ENCODE measurements around the gene BMPR1A. TPM values are rescaled to one million over a fixed set of nuclear protein-coding genes. Genes with fewer than 3 reads are reported as not detected.

The BMPR1A gene
- total and polyA plus RNA-seq, 2 of the 13 experiments (the other 11 are each of a cell fraction or from before 2014, with no cell fraction given): 17.8 to 44.2 TPM

- Histone ChIP-seq H3K27me3 (ENCODE audit: control insufficient read depth in 1 of 2, insufficient read depth in 2 of 2, low read length in 2 of 2) (peaks cover 5 to 45% of the 10 kb centered on the region in 2 experiments; a peak in 4 of 5 replicates), H2AFZ (ENCODE audit: low read length) (no peak overlapping the region), H3K4me3 (replicated peaks in 1 of 3; ENCODE audit: insufficient read depth in 1 of 3, low read depth in 2 of 3, low read length in 3 of 3) (no peak overlapping the region; a peak in 1 of 6 replicates), H3K27ac (ENCODE audit: extremely low read length, insufficient read depth, low read length) (no peak overlapping the region), H3K79me2 (ENCODE audit: insufficient read depth, low read length) (no peaks in the 10 kb centered on the region), H4K20me1 (ENCODE audit: insufficient read depth, low read length) (no peaks in the 10 kb centered on the region), H3K9ac (ENCODE audit: insufficient read depth, low read depth, low read length) (no peak overlapping the region), H3K9me3 (ENCODE audit: low read length) (no peaks in the 10 kb centered on the region), H3K36me3 (replicated peaks in 1 of 2; ENCODE audit: control insufficient read depth in 1 of 2, insufficient read depth in 2 of 2, low read length in 2 of 2) (no peaks in the 10 kb centered on the region), H3K4me1 (ENCODE audit: insufficient read depth, low read length) (peaks cover 37% of the 10 kb centered on the region), H3K4me2 (ENCODE audit: low read depth, low read length) (peak overlapping the region; percentile 42; the same call in 1 of the 2 replicates)
- ATAC-seq (no peak), FAIRE-seq (no peak), DNase-seq (ENCODE audit: low spot score) (no peak)
- ChIA-PET CTCF (ENCODE audit: low intra/inter-chr PET ratio, low total read pairs) (no interaction called here), POLR2A (no interaction called here)
- intact Hi-C loops (cut with micrococcal nuclease; ENCODE audit: unreplicated experiment): no loop called here
- no peak for TF ChIP-seq SOX5 (CRISPR knock-in tag; IDR thresholded peaks at IDR 0.05; ENCODE audit: borderline replicate concordance)
- TF ChIP-seq ZNF281 (CRISPR knock-in tag; IDR thresholded peaks at IDR 0.05; ENCODE audit: borderline replicate concordance): peak; percentile 63
- in situ Hi-C loops (cut with HindIII; ENCODE audit: extremely low pct_ligation_motif_present, low pct_unique_long_range_greater_than_20kb): no loop called here
- WGBS (ENCODE audit: low lambda C conversion rate): 16% methylated on average over 7 of the region's 15 CpGs
- BruUV-seq (replicated peaks): no TSS peak
These were observed 197.6 kb downstream of the BMPR1A start for GRCh38 chr10:86953747-86954680.

All from HepG2 (cell line).